GM18519 (cell line): ENCODE measurements around the gene PLA2G4C.

Experiments
- ATAC-seq: cut with Tn5 transposase; IDR thresholded peaks from one replicate; pipeline ENCODE4 v1.9.1; 2021; ENCODE audit warnings: mild to moderate bottlenecking, moderate library complexity; ENCODE audit not compliant: unreplicated experiment, low FRiP score

The PLA2G4C gene

GRCh38 chr19:48110350-48110966 is at the start of gene PLA2G4C:
TSS of gene PLA2G4C (minus strand) at chr19:48110817. CDS start at chr19:48106529, 4,288 bp downstream.
- no peak for ATAC-seq

- no peak for ATAC-seq
These were observed 47.7 kb upstream of the PLA2G4C start for GRCh38 chr19:48158210-48158790.

GRCh38 chr19:48154003-48154402 is 43.4 kb upstream of the PLA2G4C start:
- ATAC-seq = no peak

DNA sequence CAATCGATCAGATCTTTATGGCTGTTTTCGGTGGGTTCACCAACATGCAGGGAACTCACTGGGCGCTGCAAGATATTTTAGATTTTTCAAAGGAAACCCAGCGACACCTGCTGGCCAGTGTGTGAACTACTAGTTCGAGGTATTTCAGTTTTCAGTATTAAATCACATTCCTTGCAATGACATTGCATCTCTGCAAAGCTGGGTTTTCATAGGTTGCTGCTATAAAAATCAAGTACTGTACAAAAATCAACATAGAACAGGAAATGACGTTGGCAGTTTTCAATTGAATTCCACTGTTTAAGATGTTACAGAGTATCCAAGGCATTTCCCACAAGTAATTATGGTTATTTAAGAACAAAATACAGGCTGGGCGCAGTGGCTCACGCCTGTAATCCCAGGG is 41.9 kb upstream of the PLA2G4C start:
- ATAC-seq = no peak

GRCh38 chr19:48149430-48149829 is 38.8 kb upstream of the PLA2G4C start:
- ATAC-seq = no peak

DNA sequence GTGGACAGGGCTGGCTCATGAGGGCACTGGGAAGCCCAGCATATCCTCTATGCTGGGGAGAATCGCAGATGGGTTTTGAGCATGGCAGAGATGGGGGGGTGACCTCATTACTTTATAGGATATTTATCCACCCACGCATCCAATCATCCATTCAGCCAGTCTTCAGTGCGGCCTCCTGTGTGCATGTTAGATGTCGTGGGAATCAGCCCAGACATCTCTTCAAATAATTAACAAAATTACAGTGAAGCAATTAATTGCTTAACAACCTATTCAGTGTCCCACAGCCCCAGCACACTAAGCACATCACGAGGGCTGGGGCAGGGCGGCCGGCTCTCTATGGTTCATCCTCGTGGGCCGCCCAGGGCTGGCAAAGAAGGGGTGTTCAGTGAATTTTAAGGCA is 38.0 kb upstream of the PLA2G4C start:
- no peak for ATAC-seq

GRCh38 chr19:48147597-48148175 is 37.1 kb upstream of the PLA2G4C start:
- no peak for ATAC-seq

DNA sequence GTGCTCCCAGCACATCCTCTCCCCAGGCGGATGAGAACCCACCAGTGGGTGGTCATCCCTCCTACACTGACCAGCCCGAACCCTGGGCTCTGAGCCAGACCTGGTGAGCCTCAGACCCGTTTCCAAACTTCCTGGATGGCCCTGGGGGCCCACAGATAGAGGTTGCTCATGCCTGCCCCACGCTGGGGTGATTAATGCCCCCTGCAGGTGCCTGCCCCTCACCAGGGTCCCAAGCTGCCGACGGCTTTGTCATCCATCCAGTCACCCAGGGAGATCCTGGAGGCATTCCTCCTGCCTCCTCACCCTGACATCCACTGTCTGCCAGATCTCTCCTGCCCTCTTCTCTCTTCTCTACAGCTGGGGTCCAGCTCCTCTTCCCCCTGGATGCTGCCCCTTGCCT is 28.4 kb upstream of the PLA2G4C start:
- ATAC-seq = no peak

- ATAC-seq = no peak
These were observed 26.8 kb upstream of the PLA2G4C start for GRCh38 chr19:48137411-48137810.

DNA sequence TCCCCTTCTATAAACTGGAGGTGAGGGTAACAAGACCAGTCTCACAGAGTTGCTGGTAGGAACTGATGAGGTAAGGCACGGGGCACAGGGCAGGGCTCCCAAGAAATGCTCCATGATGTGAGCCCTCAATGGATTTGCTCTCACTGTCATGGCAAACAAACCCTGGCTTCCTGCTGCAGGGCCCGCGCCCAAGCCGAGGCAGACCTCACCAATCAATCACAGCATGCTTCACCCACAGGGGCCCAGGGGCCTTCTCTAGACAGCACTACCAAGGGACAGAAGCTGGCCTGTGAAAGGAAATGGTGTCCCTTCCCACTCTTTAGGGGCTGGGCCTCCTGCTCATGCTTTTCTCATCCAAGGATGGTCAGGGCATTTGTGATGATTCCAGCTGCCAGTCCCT is 25.9 kb upstream of the PLA2G4C start:
- ATAC-seq = no peak

DNA sequence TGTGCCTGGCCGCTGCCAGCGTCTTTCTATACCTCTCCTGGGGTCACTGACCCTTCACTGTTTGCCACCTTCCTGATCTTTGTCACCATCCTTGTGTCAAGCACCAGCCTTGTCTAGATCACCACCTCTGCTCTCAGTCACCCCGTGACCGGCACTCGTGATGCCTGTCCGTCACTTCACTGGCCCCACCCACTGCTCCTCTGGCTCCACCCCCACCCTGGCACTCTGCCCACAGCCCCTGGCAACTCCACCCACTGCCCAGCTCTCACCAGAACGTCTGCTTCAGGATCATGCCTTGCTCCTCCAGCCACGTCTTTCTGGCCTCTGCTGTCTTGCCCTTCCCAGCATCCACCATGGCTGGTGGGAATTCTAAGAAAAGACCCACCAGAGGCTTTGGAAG is 24.8 kb upstream of the PLA2G4C start:
- no peak for ATAC-seq

DNA sequence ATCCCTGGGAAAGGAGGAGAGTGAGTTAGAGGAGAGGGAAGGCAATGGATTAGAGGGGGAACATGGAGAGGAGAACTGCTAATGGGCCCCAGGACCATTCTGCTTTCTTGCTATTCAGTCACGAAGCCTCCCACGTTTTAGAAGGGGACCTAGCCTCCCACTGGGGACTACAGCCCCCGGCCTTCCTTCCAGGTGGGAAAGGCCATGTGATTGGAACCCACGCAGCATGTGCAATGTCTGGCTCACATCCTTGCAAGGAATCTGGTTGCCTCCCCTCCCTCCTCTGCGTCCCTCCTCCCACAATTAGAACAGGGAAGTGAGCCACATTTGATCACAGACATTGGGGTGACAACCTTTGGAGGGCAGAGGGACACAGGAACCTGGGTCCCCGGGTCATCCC is 22.5 kb upstream of the PLA2G4C start:
- no peak for ATAC-seq

GRCh38 chr19:48127561-48127960 is 16.9 kb upstream of the PLA2G4C start:
- no peak for ATAC-seq

DNA sequence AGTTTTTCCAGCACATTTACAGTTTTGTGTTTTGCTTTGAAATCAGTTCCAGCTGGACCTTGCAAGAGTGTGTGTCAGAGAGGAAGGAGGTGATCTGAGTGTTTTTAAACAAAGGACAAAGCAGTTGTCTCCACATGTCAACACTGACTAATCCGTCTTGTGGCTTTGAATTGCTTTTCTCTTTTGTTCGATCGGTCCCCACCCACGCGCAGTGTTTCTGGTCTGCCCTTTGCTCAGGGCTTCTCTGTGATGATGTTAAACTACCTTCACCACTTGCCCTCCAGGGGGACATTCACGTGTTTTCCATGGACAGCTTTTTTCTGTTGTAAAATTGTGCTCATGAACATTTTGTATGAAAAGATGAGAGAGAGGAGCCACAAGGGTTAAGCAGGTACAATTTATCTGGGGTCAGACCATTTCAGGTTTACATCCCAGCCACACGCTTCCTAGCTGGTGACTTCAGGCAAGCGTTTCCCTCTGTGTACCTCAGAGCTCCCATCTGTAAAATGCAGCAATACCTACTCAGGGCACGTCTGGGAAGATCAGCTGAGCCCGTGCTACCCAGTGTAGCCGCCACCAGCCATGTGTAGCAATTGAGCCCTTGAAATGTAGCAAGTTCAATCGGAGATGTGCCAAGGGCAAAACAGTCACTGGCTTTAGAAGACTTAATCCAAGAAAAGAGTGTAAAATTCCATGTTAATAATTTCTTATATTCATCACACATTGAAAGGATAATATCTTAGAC is 13.5 kb upstream of the PLA2G4C start:
- ATAC-seq = no peak

- ATAC-seq = no peak
These were observed 11.8 kb upstream of the PLA2G4C start for GRCh38 chr19:48122421-48122820.

GRCh38 chr19:48121909-48122371 is 11.3 kb upstream of the PLA2G4C start:
- ATAC-seq = no peak

- no peak for ATAC-seq
These were observed 10.4 kb upstream of the PLA2G4C start for GRCh38 chr19:48121066-48121465.

DNA sequence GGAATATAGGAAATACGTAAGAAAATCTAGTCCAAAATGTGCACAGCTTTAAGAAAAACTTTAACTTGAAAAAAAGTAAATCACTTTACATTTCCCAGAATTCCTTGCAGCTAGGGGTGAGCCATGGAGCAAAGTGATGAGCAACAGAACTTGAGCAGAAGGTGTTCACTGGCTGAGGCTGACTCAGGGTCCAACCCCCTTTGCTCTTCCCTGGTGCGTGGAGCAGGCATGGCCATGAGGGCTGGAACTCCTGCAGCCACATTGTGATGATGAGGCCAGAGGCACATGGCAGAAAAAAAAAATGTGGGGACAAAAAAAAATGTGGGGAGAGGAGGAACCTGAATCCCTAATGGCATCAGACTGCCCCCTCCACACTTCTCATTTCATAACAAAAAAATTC is 9.9 kb upstream of the PLA2G4C start:
- ATAC-seq = no peak

DNA sequence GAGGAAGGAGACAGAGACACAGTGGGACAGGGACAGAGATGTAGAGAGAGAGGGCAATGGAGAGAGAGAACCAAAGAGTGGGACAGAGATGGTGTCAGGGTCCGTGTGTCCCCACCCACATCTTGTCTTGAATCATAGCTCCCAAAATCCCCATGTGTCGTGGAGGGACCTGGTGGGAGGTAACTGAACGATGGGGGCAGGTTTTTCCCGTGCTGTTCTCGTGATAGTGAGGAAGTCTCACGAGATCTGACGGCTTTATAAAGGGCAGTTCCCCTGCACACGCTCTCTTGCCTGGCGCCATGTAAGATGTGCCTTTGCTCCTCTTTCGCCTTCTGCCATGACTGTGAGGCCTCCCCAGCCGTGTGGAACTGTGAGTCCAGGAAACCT is 7.5 kb upstream of the PLA2G4C start:
- ATAC-seq = no peak

DNA sequence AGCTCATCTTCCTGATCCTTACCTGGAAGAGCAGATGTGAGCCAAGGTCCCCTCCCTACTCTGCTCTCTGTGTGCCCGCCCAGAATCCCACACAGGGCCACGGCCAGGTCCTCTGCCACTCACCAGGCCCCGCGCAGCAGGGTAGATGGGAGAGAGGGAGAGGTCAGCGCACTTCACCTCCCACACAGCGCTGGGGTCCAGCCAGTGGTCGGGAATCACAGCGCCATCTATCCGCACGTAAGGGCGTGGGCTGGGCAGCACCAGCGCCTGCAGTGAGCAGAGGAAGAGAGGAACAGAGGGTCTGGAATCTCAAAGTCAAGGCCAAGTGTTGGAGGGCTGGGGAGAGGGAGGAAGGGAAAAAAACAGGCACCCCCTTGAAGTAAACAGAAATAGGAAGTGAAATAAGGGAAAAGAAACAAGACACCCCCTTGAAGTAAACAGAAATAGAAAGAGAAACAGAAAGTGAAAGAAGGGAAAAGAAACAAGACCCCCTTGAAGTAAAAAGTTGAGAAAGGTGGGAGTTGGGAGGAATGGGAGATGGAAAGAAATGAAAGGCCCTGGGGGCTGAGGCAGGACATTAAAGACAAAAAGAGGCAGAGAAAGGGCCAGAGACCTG is 7.0 kb upstream of the PLA2G4C start:
- no peak for ATAC-seq
